Fibroblast of skin of scalp (primary cell): ENCODE data around the gene FAF2. TPM values are rescaled to one million over a fixed set of nuclear protein-coding genes. Genes with fewer than 3 reads are reported as not detected.
"Not testable (repeated sequence)": the region's sequence is repeated elsewhere in the genome, so short reads cannot be mapped to it uniquely, and the experiment has no call there.

Experiments used
- DNase-seq: peaks from one replicate; pipeline ENCODE4 v3.0.0-alpha.2; 2013
- polyA plus RNA-seq, 2 experiments: library from polyadenylated mRNA; unstranded; fragments of 120-200 nt; gene quantifications; one replicate each; pipeline ENCODE4 v1.2.1, GENCODE V29; 2013; ENCODE audit not compliant: insufficient read length in 2 of 2

The FAF2 gene
- 34.2 TPM for polyA plus RNA-seq (2013, experiment 1 of 2; ENCODE audit: insufficient read length)
- polyA plus RNA-seq (2013, experiment 2 of 2; ENCODE audit: insufficient read length), result 35.6 TPM

DNA sequence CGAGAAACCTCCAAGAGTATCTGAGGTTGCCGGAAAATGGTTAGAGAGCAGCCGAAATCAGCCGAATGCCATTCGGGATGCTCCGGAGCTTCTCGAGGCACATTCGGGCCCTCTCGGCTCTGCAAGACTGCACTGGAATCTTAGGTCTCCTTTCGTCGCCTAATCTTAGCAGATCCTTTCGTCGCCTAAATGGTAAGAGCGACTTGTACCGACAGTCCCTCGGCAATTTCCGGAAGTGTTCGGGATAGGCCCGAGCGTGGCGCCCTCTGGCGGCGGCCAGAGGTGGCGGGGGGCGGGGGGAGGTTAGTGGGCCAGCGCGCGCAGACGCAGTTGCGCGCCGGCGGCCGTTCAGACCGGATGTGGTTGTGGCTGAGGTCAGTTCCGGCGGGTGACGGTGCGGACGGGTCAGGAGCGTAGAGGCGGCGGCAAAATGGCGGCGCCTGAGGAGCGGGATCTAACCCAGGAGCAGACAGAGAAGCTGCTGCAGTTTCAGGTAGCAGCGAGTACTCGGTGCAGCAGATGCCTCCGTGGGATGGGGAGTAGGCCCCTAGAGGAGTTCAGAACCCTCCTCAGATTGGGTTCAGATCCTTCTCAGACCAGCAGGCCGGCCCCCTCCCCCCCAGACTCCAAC is at the start of gene FAF2:
FAF2 (plus strand) TSS at position 408 of the 631 bp plus-strand sequence; CDS start at position 431, 23 bp downstream.
- peak; percentile 99 for DNase-seq

GRCh38 chr5:176400382-176401156 is 47.6 kb upstream of the FAF2 start:
- no peak for DNase-seq

- DNase-seq, result no peak
Observed at GRCh38 chr5:176401281-176402205, 46.6 kb upstream of the FAF2 start.

DNA sequence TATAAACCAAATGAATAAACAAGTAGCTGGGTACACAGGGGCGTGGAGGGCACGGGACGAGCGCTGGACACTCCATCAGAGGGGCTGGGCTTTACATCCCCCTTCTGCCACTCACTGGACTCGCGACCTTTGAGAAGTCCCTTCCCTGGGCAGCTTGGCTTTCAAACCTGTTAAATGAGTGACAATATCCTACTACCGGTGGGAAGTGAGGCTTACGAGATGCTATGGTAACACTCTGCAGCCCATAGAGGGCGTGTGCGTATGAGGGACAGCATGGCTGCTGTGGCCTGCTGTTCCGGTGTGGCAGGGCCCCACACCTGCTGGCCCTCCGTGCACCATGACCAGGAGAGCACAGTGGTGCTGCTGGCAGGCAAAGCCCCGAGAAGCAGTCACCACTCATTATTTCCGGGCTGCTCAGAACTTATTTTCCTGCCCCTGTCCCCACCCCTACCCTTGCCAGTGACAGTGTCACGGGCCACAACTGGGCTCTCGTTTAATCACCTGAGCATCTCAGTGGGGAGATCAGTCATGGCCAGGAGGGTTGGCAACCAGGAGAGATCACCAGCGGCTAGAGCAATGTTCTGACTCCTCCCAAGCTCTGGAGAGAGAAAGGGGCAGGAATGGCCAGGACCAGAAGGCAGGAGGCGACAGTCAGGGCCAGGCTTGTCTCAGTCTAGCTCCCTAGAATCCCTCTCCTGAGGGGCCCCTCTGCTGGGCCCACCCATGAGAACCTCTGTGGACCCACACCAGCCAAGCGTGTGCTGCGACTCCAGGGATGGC is 42.3 kb upstream of the FAF2 start:
- no peak for DNase-seq

- DNase-seq, result no peak
Observed at GRCh38 chr5:176406436-176407052, 41.6 kb upstream of the FAF2 start.

DNA sequence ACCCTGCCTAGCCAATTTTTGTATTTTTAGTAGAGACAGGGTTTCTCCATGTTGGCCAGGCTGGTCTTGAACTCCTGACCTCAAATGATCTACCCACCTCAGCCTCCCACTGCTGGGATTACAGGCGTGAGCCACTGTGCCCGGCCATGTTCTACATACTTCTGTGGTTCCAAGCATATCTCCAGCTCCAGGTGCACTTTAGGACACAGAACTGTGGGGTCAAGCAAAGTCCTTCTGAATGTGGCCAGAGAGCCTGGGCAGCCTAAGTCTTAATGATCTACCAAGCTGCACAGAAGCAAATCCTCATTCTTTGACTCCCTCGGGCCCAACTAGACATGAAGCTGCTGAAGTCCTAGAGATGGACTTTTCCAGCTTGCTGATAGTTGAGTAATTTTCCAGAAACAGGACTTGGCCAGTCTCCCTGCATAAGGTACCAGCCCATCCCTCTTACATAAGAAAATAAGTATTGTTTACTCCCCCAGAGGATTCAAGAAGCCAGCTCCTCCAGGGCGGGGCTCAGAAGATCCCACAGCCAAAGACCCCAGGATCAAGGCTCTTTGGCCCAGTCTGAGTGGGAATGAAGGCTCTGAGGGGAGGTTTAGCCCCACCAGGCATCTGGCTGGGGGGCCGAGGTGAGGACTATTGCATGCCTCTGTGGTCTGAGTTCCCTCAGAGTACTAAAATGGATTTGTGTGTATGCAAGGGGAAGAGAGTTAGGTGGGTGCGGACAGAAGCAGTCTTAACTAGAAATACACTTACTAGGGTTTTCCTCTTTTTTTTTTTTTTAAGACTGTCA is 40.5 kb upstream of the FAF2 start:
- DNase-seq, result no peak

- not testable (repeated sequence) for DNase-seq
Observed at GRCh38 chr5:176408252-176408573, 40.0 kb upstream of the FAF2 start.

- no peak for DNase-seq
Observed at GRCh38 chr5:176408590-176408989, 39.6 kb upstream of the FAF2 start.

DNA sequence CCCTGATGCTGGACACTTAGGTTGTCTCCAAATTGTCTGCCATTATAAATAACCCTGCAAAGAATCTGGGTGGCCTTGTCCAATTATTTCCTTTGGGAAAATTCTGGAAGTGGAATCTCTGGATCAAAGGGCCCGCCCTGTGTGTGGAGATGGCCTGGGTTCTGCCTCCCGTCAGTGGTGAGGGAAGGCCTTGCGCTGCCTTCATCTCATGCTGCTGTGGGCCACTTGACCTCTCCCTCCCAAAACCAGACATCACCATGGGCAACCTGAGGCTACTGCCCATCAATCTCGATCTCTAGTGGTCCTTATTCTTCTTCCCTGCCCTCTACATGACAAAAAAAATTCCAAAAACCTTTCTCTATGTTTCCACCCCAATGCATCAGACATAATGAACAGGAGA is 38.4 kb upstream of the FAF2 start:
- DNase-seq, result no peak

GRCh38 chr5:176410486-176411180 is 37.6 kb upstream of the FAF2 start:
- no peak for DNase-seq

GRCh38 chr5:176412517-176413254 is 35.5 kb upstream of the FAF2 start:
- DNase-seq, result no peak

DNA sequence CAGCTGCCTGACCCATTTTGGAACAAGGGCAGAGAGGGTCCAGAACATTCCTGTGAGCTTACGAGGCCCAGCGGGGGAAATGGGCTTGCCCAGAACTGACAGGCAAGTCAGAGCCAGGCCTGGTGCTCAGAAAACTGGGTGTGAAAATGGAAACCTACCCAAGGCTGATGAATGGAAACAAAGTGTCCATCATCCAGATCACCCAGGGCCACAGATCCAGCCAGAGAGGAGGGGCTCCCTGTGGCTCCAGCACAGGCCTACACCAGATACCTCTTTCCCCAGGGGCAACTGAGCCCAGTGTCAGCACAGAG is 35.0 kb upstream of the FAF2 start:
- no peak for DNase-seq

GRCh38 chr5:176413709-176414191 is 34.4 kb upstream of the FAF2 start:
- DNase-seq, result no peak

- no peak for DNase-seq
Observed at GRCh38 chr5:176414704-176415103, 33.5 kb upstream of the FAF2 start.

DNA sequence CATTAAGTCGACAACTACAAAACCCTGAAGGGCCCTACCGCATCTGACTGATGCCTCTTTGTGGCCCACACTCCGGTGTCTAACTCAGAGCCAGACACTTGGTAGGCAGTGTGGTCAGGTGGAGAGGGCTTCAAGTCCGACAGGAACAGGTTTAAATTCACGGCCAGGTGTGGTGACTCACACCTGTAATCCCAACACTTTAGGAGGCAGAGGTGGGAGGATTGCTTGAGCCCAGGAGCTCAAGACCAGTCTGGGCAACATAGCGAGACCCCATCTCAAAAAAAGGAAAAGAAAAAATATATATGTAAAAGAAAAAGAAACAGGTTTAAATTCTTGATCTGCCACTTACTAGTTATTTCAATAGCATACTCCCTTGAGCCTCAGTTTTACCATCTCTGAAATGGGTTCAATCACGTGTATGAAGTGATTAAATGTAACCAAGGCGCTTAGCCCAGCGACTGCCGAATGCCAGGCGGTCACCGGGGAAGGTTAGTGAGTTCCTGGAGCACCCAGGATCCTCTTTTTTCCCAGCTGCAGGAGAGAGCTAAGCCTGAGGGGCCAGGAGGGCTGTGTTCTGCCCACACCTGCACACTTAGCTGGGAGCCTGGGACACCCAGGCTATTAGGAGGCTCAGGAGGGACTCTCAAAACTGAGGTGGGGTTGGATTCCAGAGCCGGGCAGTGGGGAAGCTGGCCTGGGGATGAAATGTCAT is 32.8 kb upstream of the FAF2 start:
- no peak for DNase-seq

DNA sequence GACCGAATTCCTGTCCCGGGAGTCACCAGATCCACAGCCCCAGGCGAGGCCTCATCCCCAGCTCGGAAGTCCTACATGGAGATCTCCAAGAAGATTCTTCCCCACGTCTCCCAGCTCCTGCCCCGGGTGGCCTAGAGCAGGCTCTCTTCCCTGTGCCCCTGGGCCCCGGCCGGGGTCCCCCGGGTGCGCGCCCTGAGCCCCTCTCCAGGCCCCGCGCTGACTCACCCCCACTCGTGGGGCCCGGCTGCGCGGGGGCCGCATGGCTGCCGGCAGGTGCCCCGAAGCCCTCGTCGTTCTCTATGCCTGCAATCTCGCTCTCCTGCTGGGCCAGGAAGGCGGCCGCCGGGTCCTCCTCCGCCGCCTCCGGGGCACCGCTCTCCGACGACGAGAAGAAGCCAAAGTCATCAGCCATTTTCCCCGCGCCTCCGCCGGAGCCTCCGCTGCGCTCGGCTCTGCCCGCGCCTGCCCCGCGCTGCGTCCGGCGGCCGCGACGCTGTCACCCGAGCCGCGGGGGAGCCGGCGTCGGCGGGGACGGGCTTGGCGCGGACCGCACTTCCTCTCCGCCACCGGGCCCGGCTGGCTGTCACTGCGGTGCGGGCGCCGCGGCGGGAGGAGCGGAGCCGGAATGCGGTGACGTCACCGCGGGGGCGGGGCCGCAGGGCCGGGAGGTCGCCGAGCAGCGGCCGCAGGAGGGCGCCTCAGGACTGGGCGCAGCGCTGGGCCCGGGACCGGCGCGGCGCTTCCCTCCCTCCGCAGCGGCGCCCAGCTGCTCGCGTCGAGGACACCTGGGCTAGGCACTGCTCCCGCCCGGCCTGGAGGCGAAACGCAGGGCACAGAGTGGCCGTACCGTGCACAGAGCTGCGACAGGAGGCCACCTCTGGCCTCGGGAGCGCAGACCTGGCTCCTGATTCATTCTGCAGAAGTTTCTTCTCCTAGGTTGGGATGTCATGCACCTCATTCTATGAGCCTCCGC is 31.9 kb upstream of the FAF2 start, which contains the start of gene CLTB:
CLTB (minus strand) TSS at position 588 of the 973 bp plus-strand sequence; CDS start at position 412, 176 bp downstream.
- DNase-seq, result peak; percentile 86

DNA sequence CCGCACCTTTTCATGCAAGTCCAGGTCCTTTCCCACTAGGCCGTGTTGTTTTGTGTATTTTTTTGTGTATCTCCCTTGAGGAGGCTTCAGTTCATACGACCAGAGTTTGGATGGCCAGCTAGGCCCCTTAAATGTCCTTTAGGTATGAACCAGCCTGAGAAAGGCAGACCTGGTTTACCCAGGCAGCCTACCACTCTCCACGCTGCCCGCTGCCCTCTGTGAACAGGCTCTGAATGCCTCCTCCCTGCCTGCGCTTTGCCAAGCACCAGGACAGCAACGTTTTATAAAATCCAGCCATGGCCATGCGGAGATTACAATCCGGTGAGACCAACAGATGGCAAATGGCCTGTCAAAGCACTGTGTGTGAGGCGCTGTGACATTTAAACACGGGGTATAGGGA is 31.2 kb upstream of the FAF2 start:
- DNase-seq, result no peak
